Measurements from ENCODE around the gene PBX3. TPM values are rescaled to one million over a fixed set of nuclear protein-coding genes. Genes with fewer than 3 reads are reported as not detected.

The PBX3 gene
- total and polyA plus RNA-seq, 10 donors: 7.2 to 58.4 (median 34.1) TPM

DNA sequence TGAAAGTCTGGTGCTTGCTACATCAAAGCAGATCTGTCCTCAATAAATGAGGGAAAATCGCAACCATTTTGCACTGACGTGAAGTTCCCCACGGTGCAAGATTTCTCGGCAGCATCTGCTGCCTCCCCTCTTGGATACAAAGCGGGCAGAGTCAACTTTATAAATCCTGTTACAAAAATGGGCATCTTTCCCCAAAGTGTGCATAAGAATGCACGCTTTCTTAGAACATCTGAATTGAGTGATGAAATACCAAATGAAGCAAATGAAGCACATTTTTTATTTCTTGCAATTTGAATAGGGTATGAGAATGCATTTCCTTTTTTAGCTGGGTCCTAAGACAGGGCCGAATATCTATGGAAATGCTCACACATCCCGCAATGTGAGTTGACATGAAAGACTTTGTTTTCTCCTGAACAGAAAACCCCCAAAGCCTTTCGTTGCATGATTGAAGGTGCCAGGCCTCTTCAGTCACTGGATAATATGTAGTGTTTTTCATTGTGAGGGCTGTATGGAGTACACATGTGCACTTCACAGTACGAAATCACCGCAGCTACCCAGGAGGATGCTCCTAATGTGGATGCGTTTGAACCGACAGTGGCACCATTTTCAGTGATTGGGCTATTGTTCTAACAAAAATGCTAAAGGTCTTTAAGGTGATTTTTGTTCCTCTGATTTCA lies 20.6 kb upstream of the PBX3 start:
- no peaks in the 10 kb centered on the region for H3K9me3 ChIP-seq
- no peak for DNase-seq
- intact Hi-C loops (cut with DNase I; ENCODE audit: low total_unique reads): no loop called here
- no peaks in the 10 kb centered on the region for H3K27me3 ChIP-seq (replicated peaks in 1 of 7)
- H3K4me1 ChIP-seq: no peaks in the 10 kb centered on the region
- H3K27ac ChIP-seq: no peak overlapping the region
- no peaks in the 10 kb centered on the region for H3K36me3 ChIP-seq
- no peak overlapping the region for H3K4me3 ChIP-seq
- 84 to 92% (median 89%) methylated on average over 13 of the region's 13 CpGs for WGBS, 5 donors
- TF ChIP-seq, protein P1, sequence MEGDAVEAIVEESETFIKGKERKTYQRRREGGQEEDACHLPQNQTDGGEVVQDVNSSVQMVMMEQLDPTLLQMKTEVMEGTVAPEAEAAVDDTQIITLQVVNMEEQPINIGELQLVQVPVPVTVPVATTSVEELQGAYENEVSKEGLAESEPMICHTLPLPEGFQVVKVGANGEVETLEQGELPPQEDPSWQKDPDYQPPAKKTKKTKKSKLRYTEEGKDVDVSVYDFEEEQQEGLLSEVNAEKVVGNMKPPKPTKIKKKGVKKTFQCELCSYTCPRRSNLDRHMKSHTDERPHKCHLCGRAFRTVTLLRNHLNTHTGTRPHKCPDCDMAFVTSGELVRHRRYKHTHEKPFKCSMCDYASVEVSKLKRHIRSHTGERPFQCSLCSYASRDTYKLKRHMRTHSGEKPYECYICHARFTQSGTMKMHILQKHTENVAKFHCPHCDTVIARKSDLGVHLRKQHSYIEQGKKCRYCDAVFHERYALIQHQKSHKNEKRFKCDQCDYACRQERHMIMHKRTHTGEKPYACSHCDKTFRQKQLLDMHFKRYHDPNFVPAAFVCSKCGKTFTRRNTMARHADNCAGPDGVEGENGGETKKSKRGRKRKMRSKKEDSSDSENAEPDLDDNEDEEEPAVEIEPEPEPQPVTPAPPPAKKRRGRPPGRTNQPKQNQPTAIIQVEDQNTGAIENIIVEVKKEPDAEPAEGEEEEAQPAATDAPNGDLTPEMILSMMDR (IDR thresholded peaks at IDR 0.05 in 8 of 11, conservative IDR thresholded peaks at IDR 0.05 in 3 of 11): no peak
- TF ChIP-seq POLR2AphosphoS5 (IDR thresholded peaks at IDR 0.05) (no peak), POLR2A (IDR thresholded peaks at IDR 0.05) (no peak)

DNA sequence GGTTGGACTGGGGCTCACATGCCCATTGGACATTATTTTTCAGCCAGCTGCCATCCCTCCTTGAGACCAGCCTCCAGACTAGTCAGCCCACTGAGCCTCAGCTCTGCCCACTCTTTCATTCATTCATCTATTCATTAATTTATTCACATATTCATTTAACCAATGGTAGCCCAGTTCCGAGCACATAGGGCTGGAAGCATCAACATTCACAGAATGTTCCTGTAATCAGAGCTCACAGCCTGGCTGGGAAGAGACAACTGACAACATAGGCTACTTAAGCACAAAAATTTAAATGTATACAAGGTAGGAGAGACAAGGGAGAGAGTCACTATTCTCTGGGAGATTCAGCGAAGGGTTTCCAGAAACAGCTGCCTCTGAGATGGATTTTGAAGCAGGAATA lies 17.0 kb upstream of the PBX3 start:
- Histone ChIP-seq H3K4me1 (no peaks in the 10 kb centered on the region), H3K9me3 (no peaks in the 10 kb centered on the region), H3K36me3 (no peaks in the 10 kb centered on the region), H3K27me3 (replicated peaks in 1 of 7) (no peaks in the 10 kb centered on the region), H3K4me3 (no peak overlapping the region), H3K27ac (no peak overlapping the region)
- no peak for TF ChIP-seq POLR2A (IDR thresholded peaks at IDR 0.05)
- no peak for TF ChIP-seq POLR2AphosphoS5 (IDR thresholded peaks at IDR 0.05)
- TF ChIP-seq, protein P1 (IDR thresholded peaks at IDR 0.05 in 8 of 11, conservative IDR thresholded peaks at IDR 0.05 in 3 of 11): no peak
- WGBS, 5 donors: 82 to 97% (median 94%) methylated on average over 2 of the region's 2 CpGs
- intact Hi-C loops (cut with DNase I; ENCODE audit: low total_unique reads): no loop called here
- no peak for DNase-seq

DNA sequence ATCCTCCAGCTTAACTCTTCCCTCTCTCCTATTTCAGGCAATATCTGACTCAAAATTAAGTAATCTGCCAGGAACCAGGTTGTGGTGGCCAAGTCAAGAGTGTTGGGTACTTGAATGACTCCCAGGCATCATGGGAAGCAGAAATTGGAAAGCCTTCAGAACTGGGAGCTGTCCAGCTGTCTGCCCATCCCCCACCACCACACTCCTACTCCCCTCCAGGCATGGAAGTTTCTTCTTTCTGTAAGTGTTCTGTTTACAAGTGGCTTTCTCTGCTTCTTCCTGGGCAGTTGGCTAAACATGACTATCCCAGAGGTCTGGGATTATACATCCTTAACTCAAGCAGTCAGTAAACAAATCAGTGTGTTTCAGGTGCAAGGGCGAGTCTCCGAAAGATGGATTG lies 14.6 kb upstream of the PBX3 start:
- no peak overlapping the region for H3K27ac ChIP-seq
- H3K27me3 ChIP-seq (replicated peaks in 1 of 7): no peaks in the 10 kb centered on the region
- H3K36me3 ChIP-seq: no peaks in the 10 kb centered on the region
- TF ChIP-seq POLR2A (IDR thresholded peaks at IDR 0.05): no peak
- TF ChIP-seq, protein P1 (IDR thresholded peaks at IDR 0.05 in 8 of 11, conservative IDR thresholded peaks at IDR 0.05 in 3 of 11): no peak
- no peak for TF ChIP-seq POLR2AphosphoS5 (IDR thresholded peaks at IDR 0.05)
- no peaks in the 10 kb centered on the region for H3K4me1 ChIP-seq
- no peak overlapping the region for H3K4me3 ChIP-seq
- H3K9me3 ChIP-seq: no peaks in the 10 kb centered on the region
- DNase-seq: no peak
- 91 to 100% (median 98%) methylated on average over 2 of the region's 2 CpGs for WGBS, 5 donors
- intact Hi-C loops (cut with DNase I; ENCODE audit: low total_unique reads): no loop called here

DNA sequence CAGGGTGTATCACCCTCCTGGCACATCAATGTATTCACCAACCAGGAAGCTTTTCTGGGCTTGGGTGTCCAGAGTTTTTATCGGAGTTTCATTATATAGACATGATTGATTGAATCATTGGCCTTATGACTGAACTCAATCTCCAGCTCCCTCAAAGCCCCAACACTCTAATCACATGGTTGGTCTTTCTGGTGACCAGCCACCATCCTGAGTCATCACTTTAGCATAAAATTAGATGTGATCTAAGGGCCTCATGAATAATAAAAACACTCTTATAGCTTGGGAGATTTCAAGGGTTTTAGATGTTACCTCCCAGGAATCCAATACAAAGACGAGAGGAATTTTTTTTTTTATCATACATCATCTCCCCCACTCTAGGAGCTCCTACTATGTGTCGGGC lies 7.7 kb upstream of the PBX3 start:
- no peak for DNase-seq
- H3K9me3 ChIP-seq: no peaks in the 10 kb centered on the region
- no peak for TF ChIP-seq POLR2AphosphoS5 (IDR thresholded peaks at IDR 0.05)
- TF ChIP-seq POLR2A (IDR thresholded peaks at IDR 0.05): no peak
- TF ChIP-seq, protein P1 (IDR thresholded peaks at IDR 0.05 in 8 of 11, conservative IDR thresholded peaks at IDR 0.05 in 3 of 11): no peak
- intact Hi-C loops (cut with DNase I; ENCODE audit: low total_unique reads): no loop called here
- no peaks in the 10 kb centered on the region for H3K36me3 ChIP-seq
- H3K4me3 ChIP-seq: no peak overlapping the region
- no peaks in the 10 kb centered on the region for H3K4me1 ChIP-seq
- 82 to 95% (median 91%) methylated on average over 3 of the region's 3 CpGs for WGBS, 5 donors
- H3K27me3 ChIP-seq (replicated peaks in 1 of 7): no peaks in the 10 kb centered on the region
- H3K27ac ChIP-seq: no peak overlapping the region
